Fibroblast of skin of left quadriceps (primary cell): ENCODE results near the gene GALNT9.
"Not testable (repeated sequence)": the region's sequence is repeated elsewhere in the genome, so short reads cannot be mapped to it uniquely, and the experiment has no call there.

ENCODE experiments used
- DNase-seq, 2 experiments: peaks; one replicate each; pipeline ENCODE4 v3.0.0-alpha.2; 2013; ENCODE audit warnings: low read depth in 2 of 2

The GALNT9 gene

GRCh38 chr12:132249689-132250478, 79.5 kb downstream of the GALNT9 start:
- DNase-seq = no peak

- DNase-seq = no peak
Measured at GRCh38 chr12:132248453-132249167, 80.8 kb downstream of the GALNT9 start.

GRCh38 chr12:132247718-132248452, 81.5 kb downstream of the GALNT9 start:
- no peak for DNase-seq

GRCh38 chr12:132246997-132247717, 82.2 kb downstream of the GALNT9 start:
- DNase-seq = no peak

GRCh38 chr12:132245521-132246101, 83.8 kb downstream of the GALNT9 start:
- DNase-seq = no peak

- DNase-seq = no peak
Measured at GRCh38 chr12:132244724-132245295, 84.6 kb downstream of the GALNT9 start.

GRCh38 chr12:132243596-132244310, 85.6 kb downstream of the GALNT9 start:
- no peak for DNase-seq

- DNase-seq = not testable (repeated sequence)
Measured at GRCh38 chr12:132243171-132243570, 86.2 kb downstream of the GALNT9 start.

- not testable (repeated sequence) for DNase-seq
Measured at GRCh38 chr12:132240669-132241007, 88.8 kb downstream of the GALNT9 start.

GRCh38 chr12:132239796-132240668, 89.4 kb downstream of the GALNT9 start:
- no peak for DNase-seq

GRCh38 chr12:132239392-132239791, 90.0 kb downstream of the GALNT9 start:
- no peak for DNase-seq

- no peak for DNase-seq
Measured at GRCh38 chr12:132238884-132239283, 90.5 kb downstream of the GALNT9 start.

- no peak for DNase-seq
Measured at GRCh38 chr12:132238488-132238854, 90.9 kb downstream of the GALNT9 start.

GRCh38 chr12:132237772-132238487, 91.5 kb downstream of the GALNT9 start:
- DNase-seq = no peak

- no peak for DNase-seq
Measured at GRCh38 chr12:132236930-132237771, 92.2 kb downstream of the GALNT9 start.

GRCh38 chr12:132236129-132236929, 93.1 kb downstream of the GALNT9 start:
- DNase-seq = no peak
